Activated naive CD8-positive, alpha-beta T cell treated with anti-CD3 and anti-CD28 coated beads for 36 hours (primary cell): ENCODE data around the gene EML4. TPM values are rescaled to one million over a fixed set of nuclear protein-coding genes. Genes with fewer than 3 reads are reported as not detected.
"Not testable (repeated sequence)": the region's sequence is repeated elsewhere in the genome, so short reads cannot be mapped to it uniquely, and the experiment has no call there.

ENCODE experiments used
- DNase-seq: peaks from one replicate; pipeline ENCODE4 v3.0.0; 2021
- H3K27ac Mint-ChIP-seq: one replicate; pipeline ENCODE4 v1.8.0; 2022; ENCODE audit warnings: mild to moderate bottlenecking, moderate library complexity, mixed read lengths
- H3K27me3 Mint-ChIP-seq: one replicate; pipeline ENCODE4 v1.8.0; 2022; ENCODE audit warnings: mild to moderate bottlenecking, mixed read lengths
- H3K36me3 Mint-ChIP-seq: one replicate; pipeline ENCODE4 v1.8.0; 2021; ENCODE audit warnings: mild to moderate bottlenecking, mixed read lengths
- H3K4me1 Mint-ChIP-seq: one replicate; pipeline ENCODE4 v1.8.0; 2021; ENCODE audit warnings: mixed read lengths
- H3K4me3 Mint-ChIP-seq: one replicate; pipeline ENCODE4 v1.8.0; 2022; ENCODE audit warnings: mild to moderate bottlenecking, moderate library complexity, mixed read lengths
- H3K9me3 Mint-ChIP-seq: one replicate; pipeline ENCODE4 v1.8.0; 2022; ENCODE audit warnings: mixed read lengths
- total RNA-seq, 2 experiments: library from RNA; stranded (reverse); gene quantifications; one replicate each; pipeline ENCODE4 v1.2.3, GENCODE V29; 2021

Gene EML4
- total RNA-seq = 10 to 100 TPM; 60.0 to 64.6 TPM

- H3K27ac Mint-ChIP-seq = no peak within 1 kb of the TSS
- H3K4me3 Mint-ChIP-seq = no peak within 1 kb of the TSS
- no peaks in the 10 kb centered on the region for H3K27me3 Mint-ChIP-seq
- H3K9me3 Mint-ChIP-seq = no peaks in the 10 kb centered on the region
- peaks cover 4% of the 10 kb centered on the region for H3K36me3 Mint-ChIP-seq
- H3K4me1 Mint-ChIP-seq = peaks cover 32% of the 10 kb centered on the region
- peak; percentile 92 for DNase-seq
These were observed at the start of gene EML4 for GRCh38 chr2:42169100-42169873. TSS of gene EML4 (plus strand) at chr2:42169353. CDS start at chr2:42169612, 259 bp downstream.

- no peak for DNase-seq
- Mint-ChIP-seq H3K36me3 (peaks cover 6% of the 10 kb centered on the region), H3K27ac (peak overlapping the region; percentile 27), H3K9me3 (peaks cover 6% of the 10 kb centered on the region), H3K27me3 (no peaks in the 10 kb centered on the region), H3K4me1 (peaks cover 58% of the 10 kb centered on the region), H3K4me3 (no peak overlapping the region)
These were observed 45.7 kb upstream of the EML4 start for GRCh38 chr2:42123426-42123825.

GRCh38 chr2:42124011-42124785 lies 45.0 kb upstream of the EML4 start:
- Mint-ChIP-seq H3K36me3 (peaks cover 6% of the 10 kb centered on the region), H3K27ac (peak overlapping the region; percentile 26), H3K4me3 (peak overlapping the region; percentile 23), H3K9me3 (peaks cover 6% of the 10 kb centered on the region), H3K4me1 (peaks cover 58% of the 10 kb centered on the region), H3K27me3 (no peaks in the 10 kb centered on the region)
- DNase-seq = no peak

GRCh38 chr2:42125841-42126594 lies 43.1 kb upstream of the EML4 start:
- peaks cover 68% of the 10 kb centered on the region for H3K4me1 Mint-ChIP-seq
- DNase-seq = no peak
- H3K36me3 Mint-ChIP-seq = peaks cover 6% of the 10 kb centered on the region
- H3K27me3 Mint-ChIP-seq = no peaks in the 10 kb centered on the region
- no peak overlapping the region for H3K4me3 Mint-ChIP-seq
- H3K9me3 Mint-ChIP-seq = peaks cover 6% of the 10 kb centered on the region
- no peak overlapping the region for H3K27ac Mint-ChIP-seq

- not testable (repeated sequence) for H3K27me3 Mint-ChIP-seq, H3K4me3 Mint-ChIP-seq, DNase-seq, H3K36me3 Mint-ChIP-seq, H3K9me3 Mint-ChIP-seq
- Mint-ChIP-seq H3K4me1 (peaks cover 73% of the 10 kb centered on the region), H3K27ac (peak overlapping the region; percentile 82)
These were observed 42.3 kb upstream of the EML4 start for GRCh38 chr2:42126873-42127272.

- Mint-ChIP-seq H3K27ac (peak overlapping the region; percentile 82), H3K9me3 (peaks cover 2% of the 10 kb centered on the region), H3K4me3 (peak overlapping the region; percentile 47), H3K27me3 (no peaks in the 10 kb centered on the region), H3K36me3 (no peaks in the 10 kb centered on the region), H3K4me1 (peaks cover 82% of the 10 kb centered on the region)
- DNase-seq = no peak
These were observed 41.4 kb upstream of the EML4 start for GRCh38 chr2:42127425-42128424.

GRCh38 chr2:42128721-42129486 lies 40.2 kb upstream of the EML4 start:
- Mint-ChIP-seq H3K4me3 (peak overlapping the region; percentile 40), H3K9me3 (no peaks in the 10 kb centered on the region), H3K27me3 (no peaks in the 10 kb centered on the region), H3K4me1 (peaks cover 82% of the 10 kb centered on the region), H3K27ac (peak overlapping the region; percentile 36), H3K36me3 (no peaks in the 10 kb centered on the region)
- no peak for DNase-seq

- Mint-ChIP-seq H3K36me3 (no peaks in the 10 kb centered on the region), H3K27ac (peak overlapping the region; percentile 36), H3K4me3 (no peak overlapping the region), H3K4me1 (peaks cover 76% of the 10 kb centered on the region), H3K27me3 (no peaks in the 10 kb centered on the region), H3K9me3 (no peaks in the 10 kb centered on the region)
- no peak for DNase-seq
These were observed 39.7 kb upstream of the EML4 start for GRCh38 chr2:42129487-42129852.

GRCh38 chr2:42129947-42130346 lies 39.2 kb upstream of the EML4 start:
- Mint-ChIP-seq H3K27me3 (no peaks in the 10 kb centered on the region), H3K4me1 (peaks cover 75% of the 10 kb centered on the region)

GRCh38 chr2:42130858-42131257 lies 38.3 kb upstream of the EML4 start:
- H3K4me3 Mint-ChIP-seq, DNase-seq, H3K36me3 Mint-ChIP-seq, H3K9me3 Mint-ChIP-seq, H3K27me3 Mint-ChIP-seq, H3K27ac Mint-ChIP-seq: not testable (repeated sequence)
- H3K4me1 Mint-ChIP-seq = peaks cover 77% of the 10 kb centered on the region

More at GRCh38 chr2:42129947-42130346, 39.2 kb upstream of the EML4 start:
- Mint-ChIP-seq H3K9me3 (no peaks in the 10 kb centered on the region), H3K27ac (no peak overlapping the region), H3K36me3 (no peaks in the 10 kb centered on the region), H3K4me3 (no peak overlapping the region)
- DNase-seq = no peak

- Mint-ChIP-seq H3K27me3 (no peaks in the 10 kb centered on the region), H3K36me3 (no peaks in the 10 kb centered on the region), H3K4me1 (peaks cover 70% of the 10 kb centered on the region), H3K9me3 (no peaks in the 10 kb centered on the region), H3K4me3 (peak overlapping the region; percentile 68), H3K27ac (peak overlapping the region; percentile 85)
- no peak for DNase-seq
These were observed 36.8 kb upstream of the EML4 start for GRCh38 chr2:42132191-42132965.

GRCh38 chr2:42132966-42133641 lies 36.0 kb upstream of the EML4 start:
- Mint-ChIP-seq H3K9me3 (no peaks in the 10 kb centered on the region), H3K4me1 (peaks cover 63% of the 10 kb centered on the region), H3K27ac (peak overlapping the region; percentile 85), H3K4me3 (peak overlapping the region; percentile 68), H3K27me3 (no peaks in the 10 kb centered on the region), H3K36me3 (no peaks in the 10 kb centered on the region)
- DNase-seq = peak; percentile 83
